C4-2B (cell line): ENCODE results near the gene AMZ1.

Experiments used
- H3K27ac ChIP-seq: fragments of 450-650 bp; 2 replicates; pipeline ENCODE4 v1.5.1; 2017
- ZFX ChIP-seq: fragments of 450-650 bp; IDR thresholded peaks from 2 replicates; pipeline ENCODE4 v1.6.1; 2017
- TF ChIP-seq, protein P1 (sequence below): fragments of 450-650 bp; conservative IDR thresholded peaks from 2 replicates; pipeline ENCODE4 v1.5.1; 2017; ENCODE audit warnings: mild to moderate bottlenecking

The AMZ1 gene

GRCh38 chr7:2651847-2652735 lies 35.9 kb upstream of the AMZ1 start:
- H3K27ac ChIP-seq, result no peak overlapping the region
- TF ChIP-seq, protein P1, sequence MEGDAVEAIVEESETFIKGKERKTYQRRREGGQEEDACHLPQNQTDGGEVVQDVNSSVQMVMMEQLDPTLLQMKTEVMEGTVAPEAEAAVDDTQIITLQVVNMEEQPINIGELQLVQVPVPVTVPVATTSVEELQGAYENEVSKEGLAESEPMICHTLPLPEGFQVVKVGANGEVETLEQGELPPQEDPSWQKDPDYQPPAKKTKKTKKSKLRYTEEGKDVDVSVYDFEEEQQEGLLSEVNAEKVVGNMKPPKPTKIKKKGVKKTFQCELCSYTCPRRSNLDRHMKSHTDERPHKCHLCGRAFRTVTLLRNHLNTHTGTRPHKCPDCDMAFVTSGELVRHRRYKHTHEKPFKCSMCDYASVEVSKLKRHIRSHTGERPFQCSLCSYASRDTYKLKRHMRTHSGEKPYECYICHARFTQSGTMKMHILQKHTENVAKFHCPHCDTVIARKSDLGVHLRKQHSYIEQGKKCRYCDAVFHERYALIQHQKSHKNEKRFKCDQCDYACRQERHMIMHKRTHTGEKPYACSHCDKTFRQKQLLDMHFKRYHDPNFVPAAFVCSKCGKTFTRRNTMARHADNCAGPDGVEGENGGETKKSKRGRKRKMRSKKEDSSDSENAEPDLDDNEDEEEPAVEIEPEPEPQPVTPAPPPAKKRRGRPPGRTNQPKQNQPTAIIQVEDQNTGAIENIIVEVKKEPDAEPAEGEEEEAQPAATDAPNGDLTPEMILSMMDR, result no peak
- no peak for TF ChIP-seq ZFX

- H3K27ac ChIP-seq, result no peak overlapping the region
- TF ChIP-seq ZFX, result no peak
- TF ChIP-seq, protein P1, result no peak
Measured at GRCh38 chr7:2652736-2653060, 35.3 kb upstream of the AMZ1 start.

- H3K27ac ChIP-seq, result no peak overlapping the region
- no peak for TF ChIP-seq ZFX
- TF ChIP-seq, protein P1, result no peak
Measured at GRCh38 chr7:2654059-2654458, 33.9 kb upstream of the AMZ1 start.

DNA sequence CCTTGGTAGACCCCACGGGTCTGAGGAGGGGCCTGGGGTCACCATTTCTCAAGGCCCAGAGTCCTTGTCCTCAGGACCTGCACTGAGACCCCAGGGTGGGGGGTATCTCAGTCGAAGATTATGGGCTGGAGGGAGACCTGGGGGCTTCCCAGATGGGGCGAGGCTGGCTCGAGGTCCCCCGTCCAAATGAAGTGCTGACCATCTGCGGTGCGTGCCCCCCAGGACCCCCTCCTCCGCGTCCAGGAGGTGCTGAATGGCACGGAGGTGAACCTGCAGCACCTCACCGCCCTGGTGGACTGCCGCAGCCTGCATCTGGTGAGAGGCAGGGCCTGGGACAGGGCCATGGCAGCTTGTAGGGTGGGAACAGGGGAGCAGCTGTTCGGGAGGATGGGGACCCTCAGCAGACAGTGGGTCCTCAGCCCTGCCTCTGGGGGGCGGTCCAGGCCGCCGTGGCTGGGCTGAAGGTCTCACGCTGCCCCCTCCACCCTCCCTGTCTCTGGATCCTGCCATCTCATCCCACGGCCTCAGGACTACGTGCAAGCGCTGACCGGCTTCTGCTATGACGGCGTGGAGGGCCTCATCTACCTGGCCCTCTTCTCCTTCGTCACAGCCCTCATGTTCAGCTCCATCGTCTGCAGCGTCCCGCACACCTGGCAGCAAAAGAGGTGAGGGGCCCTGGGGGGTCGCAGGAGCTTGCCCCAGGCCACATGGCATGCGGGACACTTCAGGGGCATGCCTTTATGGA lies 32.0 kb upstream of the AMZ1 start:
- TF ChIP-seq, protein P1, result no peak
- no peak for TF ChIP-seq ZFX
- H3K27ac ChIP-seq, result no peak overlapping the region

- H3K27ac ChIP-seq, result no peak overlapping the region
- TF ChIP-seq, protein P1, result no peak
- no peak for TF ChIP-seq ZFX
Measured at GRCh38 chr7:2657208-2657607, 30.8 kb upstream of the AMZ1 start.

DNA sequence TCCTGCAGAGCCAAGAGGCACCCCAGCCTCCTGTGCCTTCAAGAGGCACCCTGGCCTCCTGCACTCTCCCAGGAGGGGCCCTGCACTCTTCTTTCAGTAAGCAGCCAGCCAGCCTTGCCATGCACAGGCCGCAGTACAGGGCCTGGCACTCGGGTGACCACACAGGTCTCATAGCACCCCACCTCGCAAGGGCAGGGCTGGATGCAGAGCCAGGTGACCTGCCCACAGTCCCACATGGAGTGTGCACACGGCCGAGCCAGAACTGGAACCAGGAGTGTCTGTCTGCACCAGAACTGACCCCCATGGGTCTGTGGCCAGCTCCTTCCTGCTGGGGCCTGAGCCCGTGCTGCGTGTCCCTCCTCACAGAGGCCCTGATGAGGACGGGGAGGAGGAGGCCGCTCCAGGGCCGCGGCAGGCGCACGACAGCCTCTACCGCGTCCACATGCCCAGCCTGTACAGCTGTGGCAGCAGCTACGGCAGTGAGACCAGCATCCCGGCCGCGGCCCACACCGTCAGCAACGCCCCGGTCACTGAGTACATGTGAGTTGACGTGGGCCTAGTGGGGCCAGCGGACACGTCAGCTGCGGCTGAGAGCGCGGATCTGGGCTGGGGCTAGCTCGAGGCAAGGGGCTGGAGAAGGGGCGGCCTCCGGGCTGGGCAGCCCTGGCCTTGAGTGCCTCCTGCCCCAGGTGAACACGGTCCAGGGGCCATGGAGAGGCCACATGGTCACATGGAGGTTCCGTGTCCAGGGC lies 29.9 kb upstream of the AMZ1 start:
- no peak for TF ChIP-seq ZFX
- TF ChIP-seq, protein P1, result no peak
- H3K27ac ChIP-seq, result no peak overlapping the region
